ENCODE data around the gene GLB1L2.
"Not testable (repeated sequence)": the region's sequence is repeated elsewhere in the genome, so short reads cannot be mapped to it uniquely, and the experiment has no call there.

The GLB1L2 gene

GRCh38 chr11:134322553-134322952 lies 9.2 kb upstream of the GLB1L2 start:
- DNase-seq (ENCODE audit: low spot score), result no peak

GRCh38 chr11:134328433-134328832 lies 3.4 kb upstream of the GLB1L2 start:
- DNase-seq (ENCODE audit: low spot score), result no peak

GRCh38 chr11:134330611-134331353 lies 1.0 kb upstream of the GLB1L2 start:
- DNase-seq (ENCODE audit: low spot score), result no peak

GRCh38 chr11:134332189-134332631 lies 422 bp downstream of the GLB1L2 start:
- no peak for DNase-seq (ENCODE audit: low spot score)

- no peak for DNase-seq (ENCODE audit: low spot score)
These were observed 994 bp downstream of the GLB1L2 start for GRCh38 chr11:134332782-134333181.

GRCh38 chr11:134333312-134333711 lies 1.5 kb downstream of the GLB1L2 start:
- DNase-seq (ENCODE audit: low spot score), result no peak

GRCh38 chr11:134333946-134334345 lies 2.2 kb downstream of the GLB1L2 start:
- DNase-seq (ENCODE audit: low spot score), result peak; percentile 45

GRCh38 chr11:134334796-134335571 lies 3.2 kb downstream of the GLB1L2 start:
- DNase-seq (ENCODE audit: low spot score), result no peak

GRCh38 chr11:134337051-134337450 lies 5.3 kb downstream of the GLB1L2 start:
- DNase-seq (ENCODE audit: low spot score), result no peak

GRCh38 chr11:134338068-134338467 lies 6.3 kb downstream of the GLB1L2 start:
- no peak for DNase-seq (ENCODE audit: low spot score)

GRCh38 chr11:134338654-134339053 lies 6.9 kb downstream of the GLB1L2 start:
- no peak for DNase-seq (ENCODE audit: low spot score)

- DNase-seq (ENCODE audit: low spot score), result no peak
These were observed 8.0 kb downstream of the GLB1L2 start for GRCh38 chr11:134339756-134340155.

GRCh38 chr11:134340354-134340964 lies 8.7 kb downstream of the GLB1L2 start:
- DNase-seq (ENCODE audit: low spot score), result no peak

- no peak for DNase-seq (ENCODE audit: low spot score)
These were observed 10.2 kb downstream of the GLB1L2 start for GRCh38 chr11:134341805-134342571.

- no peak for DNase-seq (ENCODE audit: low spot score)
These were observed 11.0 kb downstream of the GLB1L2 start for GRCh38 chr11:134342572-134343340.

GRCh38 chr11:134343646-134344045 lies 11.9 kb downstream of the GLB1L2 start:
- no peak for DNase-seq (ENCODE audit: low spot score)

GRCh38 chr11:134344497-134345236 lies 12.9 kb downstream of the GLB1L2 start:
- not testable (repeated sequence) for DNase-seq (ENCODE audit: low spot score)

GRCh38 chr11:134345237-134345550 lies 13.4 kb downstream of the GLB1L2 start:
- DNase-seq (ENCODE audit: low spot score), result no peak

GRCh38 chr11:134346101-134346975 lies 14.6 kb downstream of the GLB1L2 start:
- no peak for DNase-seq (ENCODE audit: low spot score)

GRCh38 chr11:134346976-134347350 lies 15.2 kb downstream of the GLB1L2 start:
- DNase-seq (ENCODE audit: low spot score), result no peak

Data from COLO829 (cell line).